Measurements from ENCODE around the gene MSANTD1.

Gene MSANTD1

DNA sequence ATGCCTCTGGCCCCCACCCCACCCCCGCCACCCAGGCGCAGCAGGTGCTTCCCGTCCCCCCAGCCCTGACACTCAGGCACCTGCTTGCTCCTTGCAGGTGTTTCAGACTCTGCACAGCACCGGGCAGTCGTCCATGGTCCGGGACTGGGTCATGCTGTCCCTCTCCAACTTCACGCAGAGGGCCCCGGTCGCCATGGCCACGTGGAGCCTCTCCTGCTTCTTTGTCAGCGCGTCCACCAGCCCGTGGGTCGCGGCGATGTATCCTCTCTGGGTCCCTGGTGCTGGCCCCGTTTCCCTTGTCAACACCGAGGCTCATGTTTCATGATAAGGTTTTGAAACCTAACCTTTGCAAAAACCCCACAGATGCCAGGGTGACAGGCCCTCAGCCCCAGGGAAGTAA lies 10.2 kb upstream of the MSANTD1 start:
- no peak overlapping the region for H2AFZ ChIP-seq (ENCODE audit: low read length)
- no peak for TF ChIP-seq EZH2 (IDR thresholded peaks at IDR 0.05; ENCODE audit: borderline replicate concordance, low read length)
- TF ChIP-seq CTCF (IDR thresholded peaks at IDR 0.05; ENCODE audit: low read length): no peak
- H3K4me1 ChIP-seq (ENCODE audit: insufficient read depth, low read length, severe bottlenecking): no peaks in the 10 kb centered on the region
- no peak overlapping the region for H3K4me2 ChIP-seq (ENCODE audit: low read length)
- H3K79me2 ChIP-seq (ENCODE audit: insufficient read depth, low read length): no peaks in the 10 kb centered on the region
- no peaks in the 10 kb centered on the region for H3K36me3 ChIP-seq (ENCODE audit: insufficient read depth, low read length)
- H3K9me2 ChIP-seq (ENCODE audit: low read depth, low read length): no peaks in the 10 kb centered on the region
- H3K27ac ChIP-seq (ENCODE audit: low read depth, low read length, poor library complexity, severe bottlenecking): no peak overlapping the region
- H3K9ac ChIP-seq (ENCODE audit: low read length): no peak overlapping the region
- no peaks in the 10 kb centered on the region for H4K20me1 ChIP-seq (ENCODE audit: insufficient read depth, low read length)
- H3K27me3 ChIP-seq (ENCODE audit: insufficient read depth, low read length): no peaks in the 10 kb centered on the region
- no peaks in the 10 kb centered on the region for H3K9me3 ChIP-seq (ENCODE audit: low read length)
- H3K4me3 ChIP-seq (ENCODE audit: low read depth, low read length, poor library complexity, severe bottlenecking): no peak overlapping the region
- H3F3A ChIP-seq (ENCODE audit: insufficient read depth, low read length): no peaks in the 10 kb centered on the region

DNA sequence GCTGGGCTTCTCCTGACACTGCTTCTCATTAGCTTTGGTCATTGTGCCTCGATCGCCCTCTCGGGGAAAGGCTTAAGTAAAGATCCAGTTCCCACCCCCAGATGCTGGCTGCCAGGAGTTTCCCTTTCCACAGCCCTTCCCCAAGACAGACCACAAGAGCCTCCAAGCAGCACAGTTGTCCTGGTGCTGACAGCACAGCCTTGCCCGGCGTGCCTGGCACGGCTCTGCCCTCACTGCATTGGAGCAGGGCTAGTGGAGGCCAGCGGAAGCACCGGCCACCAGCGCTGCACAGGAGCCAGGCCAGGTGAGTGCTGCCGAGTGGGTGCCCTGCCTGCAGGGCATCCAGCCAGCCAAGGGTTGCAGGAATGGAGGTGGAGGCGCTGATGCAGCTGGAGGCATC lies 9.7 kb upstream of the MSANTD1 start:
- no peaks in the 10 kb centered on the region for H3K4me1 ChIP-seq (ENCODE audit: insufficient read depth, low read length, severe bottlenecking)
- H3K4me3 ChIP-seq (ENCODE audit: low read depth, low read length, poor library complexity, severe bottlenecking): no peak overlapping the region
- no peak overlapping the region for H2AFZ ChIP-seq (ENCODE audit: low read length)
- H3K79me2 ChIP-seq (ENCODE audit: insufficient read depth, low read length): no peaks in the 10 kb centered on the region
- TF ChIP-seq CTCF (IDR thresholded peaks at IDR 0.05; ENCODE audit: low read length) (no peak), EZH2 (IDR thresholded peaks at IDR 0.05; ENCODE audit: borderline replicate concordance, low read length) (no peak)
- no peak overlapping the region for H3K9ac ChIP-seq (ENCODE audit: low read length)
- no peaks in the 10 kb centered on the region for H3K36me3 ChIP-seq (ENCODE audit: insufficient read depth, low read length)
- H3K4me2 ChIP-seq (ENCODE audit: low read length): no peak overlapping the region
- H3F3A ChIP-seq (ENCODE audit: insufficient read depth, low read length): no peaks in the 10 kb centered on the region
- no peak overlapping the region for H3K27ac ChIP-seq (ENCODE audit: low read depth, low read length, poor library complexity, severe bottlenecking)
- H3K27me3 ChIP-seq (ENCODE audit: insufficient read depth, low read length): no peaks in the 10 kb centered on the region
- H3K9me3 ChIP-seq (ENCODE audit: low read length): no peaks in the 10 kb centered on the region
- H3K9me2 ChIP-seq (ENCODE audit: low read depth, low read length): no peaks in the 10 kb centered on the region
- no peaks in the 10 kb centered on the region for H4K20me1 ChIP-seq (ENCODE audit: insufficient read depth, low read length)

GRCh38 chr4:3239998-3240920 lies 8.7 kb upstream of the MSANTD1 start:
- H3K27me3 ChIP-seq (ENCODE audit: insufficient read depth, low read length): no peaks in the 10 kb centered on the region
- H3K4me2 ChIP-seq (ENCODE audit: low read length): no peak overlapping the region
- no peaks in the 10 kb centered on the region for H3K79me2 ChIP-seq (ENCODE audit: insufficient read depth, low read length)
- H3K9me3 ChIP-seq (ENCODE audit: low read length): no peaks in the 10 kb centered on the region
- no peak overlapping the region for H2AFZ ChIP-seq (ENCODE audit: low read length)
- H3K27ac ChIP-seq (ENCODE audit: low read depth, low read length, poor library complexity, severe bottlenecking): no peak overlapping the region
- no peak overlapping the region for H3K4me3 ChIP-seq (ENCODE audit: low read depth, low read length, poor library complexity, severe bottlenecking)
- no peaks in the 10 kb centered on the region for H3K9me2 ChIP-seq (ENCODE audit: low read depth, low read length)
- no peaks in the 10 kb centered on the region for H4K20me1 ChIP-seq (ENCODE audit: insufficient read depth, low read length)
- no peak overlapping the region for H3K9ac ChIP-seq (ENCODE audit: low read length)
- H3K36me3 ChIP-seq (ENCODE audit: insufficient read depth, low read length): no peaks in the 10 kb centered on the region
- no peak for TF ChIP-seq CTCF (IDR thresholded peaks at IDR 0.05; ENCODE audit: low read length)
- TF ChIP-seq EZH2 (IDR thresholded peaks at IDR 0.05; ENCODE audit: borderline replicate concordance, low read length): no peak
- H3F3A ChIP-seq (ENCODE audit: insufficient read depth, low read length): no peaks in the 10 kb centered on the region
- H3K4me1 ChIP-seq (ENCODE audit: insufficient read depth, low read length, severe bottlenecking): no peaks in the 10 kb centered on the region
